GM21367 (cell line): ENCODE data around the gene TEKTIP1.
"Not testable (repeated sequence)": the region's sequence is repeated elsewhere in the genome, so short reads cannot be mapped to it uniquely, and the experiment has no call there.

Experiments used
- ATAC-seq: cut with Tn5 transposase; IDR thresholded peaks from one replicate; pipeline ENCODE4 v1.9.1; 2021; ENCODE audit not compliant: unreplicated experiment

TEKTIP1 gene

DNA sequence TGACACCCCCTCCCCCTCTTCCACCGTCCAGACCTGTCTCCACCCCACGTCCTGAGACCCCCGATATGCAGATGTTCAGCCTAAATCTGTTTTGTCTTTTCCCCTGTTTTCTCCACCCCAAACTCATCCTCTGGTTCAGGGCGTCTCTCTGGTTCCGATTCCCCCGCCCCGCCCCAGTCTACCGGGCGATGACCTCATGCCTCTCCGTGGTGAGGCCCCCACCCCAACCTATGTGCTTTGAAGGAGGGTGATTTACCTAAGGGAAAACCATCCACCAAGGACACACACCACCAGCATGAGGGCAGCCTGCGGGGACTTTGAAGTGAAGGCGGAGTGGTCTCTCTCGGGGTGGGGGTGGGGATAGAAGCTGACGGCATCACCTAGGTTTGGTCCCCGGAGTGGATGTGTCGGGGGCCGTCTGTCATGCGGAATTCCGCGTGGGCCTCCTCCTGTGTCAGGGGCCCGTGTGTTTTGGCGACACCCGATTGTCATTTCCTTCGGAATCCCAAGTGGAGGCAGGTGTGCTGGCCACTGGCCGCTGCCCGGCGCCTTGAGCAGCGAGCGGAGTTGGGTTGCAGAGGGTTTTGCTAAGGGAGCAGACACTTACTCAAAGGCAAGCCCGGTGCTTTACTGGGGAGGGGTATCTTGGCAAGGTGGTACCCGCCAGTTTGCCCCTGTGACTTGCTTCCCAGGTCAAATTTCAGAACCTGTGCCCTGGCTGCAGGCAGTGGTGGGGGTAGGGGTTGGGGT, 31.4 kb upstream of the TEKTIP1 start:
- ATAC-seq, result no peak

DNA sequence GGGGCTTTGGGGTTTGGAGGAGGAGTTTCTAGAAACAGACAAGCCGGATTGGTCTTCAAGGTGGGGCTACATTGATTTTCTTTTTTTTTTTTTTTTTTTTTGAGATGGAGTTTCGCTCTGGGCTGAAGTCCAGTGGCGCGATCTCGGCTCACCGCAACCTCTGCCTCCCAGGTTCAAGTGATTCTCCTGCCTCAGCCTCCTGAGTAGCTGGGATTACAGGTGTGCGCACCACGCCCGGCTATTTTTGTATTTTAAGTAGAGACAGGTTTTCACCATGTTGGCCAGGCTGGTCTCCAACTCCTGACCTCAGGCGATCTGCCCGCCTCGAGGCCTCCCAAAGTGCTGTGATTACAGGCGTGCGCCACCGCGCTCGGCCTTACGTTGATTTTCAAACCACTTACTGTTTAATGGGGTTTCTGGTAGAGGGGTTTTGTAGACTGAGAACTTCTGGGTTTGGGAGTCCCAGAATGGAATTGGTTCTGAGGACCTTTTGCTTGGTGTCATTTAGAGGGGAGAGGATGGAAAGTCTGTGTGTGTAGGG, 30.8 kb upstream of the TEKTIP1 start:
- ATAC-seq, result not testable (repeated sequence)

DNA sequence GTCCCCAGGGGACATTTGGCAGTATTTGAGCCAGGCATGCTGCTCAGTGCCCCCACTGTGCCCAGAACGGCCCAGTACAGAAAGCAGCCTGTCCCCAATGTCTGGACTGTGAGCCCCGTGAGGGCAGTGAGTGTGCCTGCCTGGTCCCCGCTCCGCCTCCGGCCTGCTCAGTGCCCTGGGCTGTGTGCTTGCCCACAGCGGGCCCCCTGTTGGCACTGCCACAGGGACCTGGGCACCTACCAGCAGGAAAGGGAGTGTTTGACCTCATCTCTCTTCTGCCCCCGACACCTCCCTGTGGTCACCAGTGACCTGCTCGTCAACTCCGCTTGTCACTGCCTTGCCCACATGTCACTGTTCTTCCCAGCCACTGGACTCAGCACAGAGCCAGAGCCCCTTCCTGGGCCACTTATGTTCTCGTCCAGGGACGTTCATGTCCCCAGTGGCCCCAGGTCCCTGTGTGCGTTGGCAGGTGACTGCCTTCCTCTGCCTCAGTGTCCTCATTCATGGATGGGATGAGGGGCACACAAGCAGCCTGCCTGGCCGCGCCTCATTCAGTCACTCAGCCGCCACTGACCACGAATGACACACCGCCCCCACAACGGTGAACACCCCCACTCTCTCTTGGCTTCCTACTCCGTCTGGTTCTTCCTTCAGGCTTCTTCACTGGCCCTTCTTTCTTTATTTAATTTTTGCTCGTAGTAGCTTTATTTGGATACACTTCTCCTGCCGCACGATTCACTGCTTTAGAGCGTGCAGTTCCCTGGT, 30.0 kb upstream of the TEKTIP1 start:
- no peak for ATAC-seq

DNA sequence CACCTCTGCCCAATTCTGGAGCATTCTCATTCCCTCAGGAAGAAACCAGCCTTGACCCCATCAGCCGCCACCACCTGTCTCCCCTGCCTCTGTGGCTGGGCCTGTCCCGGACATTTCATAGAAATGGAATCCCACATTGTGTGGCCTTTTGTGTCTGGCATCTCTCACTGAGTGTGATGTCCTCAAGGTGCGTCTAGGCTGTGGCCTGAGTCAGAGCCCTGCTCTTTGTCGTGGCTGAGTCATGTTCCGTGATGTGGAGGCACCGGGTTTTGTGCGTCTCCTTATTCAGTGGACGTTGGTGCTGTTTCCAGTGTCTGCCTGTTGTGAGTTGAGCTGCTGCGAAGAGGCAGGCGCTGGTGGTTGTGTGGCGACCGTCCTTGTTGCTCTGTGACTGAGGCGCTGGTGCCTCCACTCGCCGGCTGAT, 29.4 kb upstream of the TEKTIP1 start:
- no peak for ATAC-seq

DNA sequence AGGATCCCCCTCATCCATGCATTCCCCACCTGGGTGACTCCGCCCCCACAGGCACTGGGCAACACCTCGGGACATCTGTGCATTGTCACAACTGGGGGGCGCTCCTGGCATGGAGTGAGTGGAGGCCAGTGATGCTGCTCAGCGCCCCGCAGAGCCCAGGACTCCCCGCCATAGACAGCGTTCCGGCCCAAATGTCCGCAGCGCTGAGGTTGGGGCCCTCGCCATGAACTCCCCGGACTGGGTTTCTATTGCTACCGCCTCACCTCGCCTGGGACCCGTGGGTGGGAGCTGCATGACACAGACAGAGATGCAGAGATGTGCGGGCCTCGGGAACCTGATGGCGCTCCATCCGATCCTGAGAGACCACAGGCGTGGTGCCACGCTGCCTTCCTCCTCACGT, 28.2 kb upstream of the TEKTIP1 start:
- ATAC-seq, result no peak

DNA sequence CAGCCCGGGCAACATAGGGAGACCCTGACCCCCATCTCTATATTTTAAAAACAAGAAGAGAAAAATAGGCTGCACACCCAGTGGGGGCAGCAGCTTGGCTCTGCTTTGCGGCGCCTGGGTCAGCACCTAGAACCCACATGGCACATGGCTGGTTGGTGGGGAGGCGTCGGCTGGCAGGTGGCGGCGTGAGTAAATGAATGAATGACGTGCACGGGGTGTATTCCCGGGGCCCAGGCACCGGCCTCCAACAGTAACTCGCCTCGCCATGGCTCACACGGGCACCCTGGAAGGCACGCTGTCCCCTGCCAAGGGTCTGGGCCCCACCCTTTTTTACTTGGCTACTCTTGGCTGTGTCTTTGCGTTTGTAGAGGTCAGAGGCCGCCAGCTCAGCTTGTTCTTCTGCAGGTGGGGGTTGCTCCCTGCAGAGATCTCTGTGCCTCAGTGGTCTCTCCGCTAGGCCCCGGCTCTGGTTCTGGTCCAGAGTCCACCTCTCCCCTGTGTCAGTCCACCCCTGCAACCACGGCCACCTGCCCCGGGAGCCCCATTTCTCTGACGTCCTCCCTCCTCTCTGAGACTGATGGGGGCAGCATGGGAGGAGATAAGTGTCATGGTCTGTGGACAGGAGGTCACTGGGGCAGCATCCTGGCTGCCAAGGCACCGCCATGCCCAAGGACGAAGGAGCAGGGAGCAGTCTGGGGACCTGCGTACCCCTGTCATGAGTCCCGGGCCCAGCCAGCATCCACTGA, 27.3 kb upstream of the TEKTIP1 start:
- ATAC-seq, result no peak

DNA sequence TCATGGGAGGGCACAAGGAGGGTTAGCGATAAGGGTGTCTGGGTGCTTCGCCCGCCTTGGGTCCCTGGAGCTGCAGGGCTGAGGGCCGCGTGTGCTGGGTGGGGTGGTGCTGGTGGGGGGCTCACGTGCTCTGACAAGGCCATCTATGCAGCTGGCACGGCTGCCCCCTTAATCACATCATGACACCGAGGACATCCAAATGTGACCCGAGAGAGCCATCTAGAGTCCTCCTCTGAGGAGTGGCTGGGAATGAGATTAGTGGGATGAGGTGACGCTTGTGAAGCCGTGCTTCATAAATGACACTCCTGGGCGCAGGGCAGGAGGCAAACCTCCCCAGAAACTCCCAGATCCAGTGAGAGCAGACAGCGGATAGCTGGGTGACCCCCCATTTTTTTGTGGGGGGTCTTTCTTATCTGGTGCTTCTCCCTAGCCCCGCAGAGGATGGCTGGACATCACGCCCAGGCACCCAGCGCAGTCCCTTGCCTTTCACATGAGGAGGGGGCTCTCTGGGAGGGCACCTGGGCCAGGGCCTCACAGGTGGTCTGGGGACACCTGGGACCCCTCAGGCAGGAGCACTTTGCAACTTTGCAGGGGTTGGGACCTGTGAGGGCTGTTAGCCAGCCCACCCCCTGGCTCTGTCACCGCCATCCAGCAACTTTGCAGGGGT, 26.3 kb upstream of the TEKTIP1 start:
- no peak for ATAC-seq

DNA sequence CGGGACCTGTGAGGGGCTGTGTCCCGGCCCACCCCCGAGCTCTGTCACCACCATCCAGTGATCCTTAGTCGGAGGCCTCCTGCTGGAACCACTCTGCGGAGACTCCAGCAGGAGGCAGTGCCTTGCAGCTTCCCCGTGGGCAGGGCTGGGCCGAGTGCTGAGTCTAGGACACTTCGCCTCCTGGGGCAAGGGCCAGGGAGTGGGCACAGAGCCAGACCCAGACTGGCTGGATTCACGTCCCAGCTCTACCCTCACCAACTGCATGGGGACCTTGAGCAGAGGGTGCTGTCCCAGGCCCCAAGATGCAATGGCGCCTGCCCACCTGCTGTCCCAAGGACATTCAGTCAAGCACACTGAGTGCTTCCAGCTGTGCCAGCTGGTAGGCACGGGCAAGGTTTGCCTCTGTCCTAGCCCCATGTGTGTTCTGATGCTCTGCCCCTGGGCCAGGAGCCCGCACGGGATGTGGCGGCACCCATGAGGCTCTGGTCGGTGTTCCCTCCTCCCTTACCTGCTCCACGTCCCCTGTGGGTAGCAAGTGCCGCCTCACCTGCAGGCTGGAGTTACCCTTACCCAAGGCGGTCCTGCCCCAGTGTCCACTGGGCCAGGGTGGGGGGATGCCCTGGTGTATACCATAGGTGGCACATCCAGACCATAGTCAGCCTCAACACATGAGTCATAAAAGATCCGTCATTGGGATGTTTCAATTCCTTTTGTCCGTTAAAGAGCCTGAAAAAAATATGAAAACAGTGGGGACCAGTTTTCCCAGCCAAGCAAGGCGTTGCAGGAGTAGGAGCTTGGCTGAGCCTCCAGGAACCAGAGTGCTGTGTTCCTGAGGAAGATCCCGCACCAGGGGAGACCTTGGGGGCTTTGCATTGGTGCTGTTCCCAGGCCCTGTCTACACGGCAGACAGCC, 25.5 kb upstream of the TEKTIP1 start:
- ATAC-seq, result no peak

DNA sequence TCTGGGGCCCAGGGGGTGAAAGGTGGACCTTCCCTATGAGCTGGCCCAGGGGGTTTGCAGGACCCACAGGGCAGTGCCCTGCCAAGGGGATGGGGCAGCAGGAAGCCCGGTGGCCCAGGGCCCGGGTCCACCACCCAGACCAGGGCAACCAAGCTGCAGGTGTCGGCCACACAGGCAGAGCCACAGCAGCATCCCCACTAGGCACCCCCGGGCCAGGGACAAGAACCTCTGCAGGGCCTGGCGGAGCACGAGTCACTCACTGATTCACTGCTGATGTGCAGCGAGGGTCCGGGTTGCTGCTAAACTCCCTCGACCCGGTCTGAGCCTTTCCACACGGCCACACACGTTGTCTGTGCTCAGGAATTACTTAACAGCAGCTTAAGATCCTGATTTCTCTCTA, 24.0 kb upstream of the TEKTIP1 start:
- ATAC-seq, result no peak

DNA sequence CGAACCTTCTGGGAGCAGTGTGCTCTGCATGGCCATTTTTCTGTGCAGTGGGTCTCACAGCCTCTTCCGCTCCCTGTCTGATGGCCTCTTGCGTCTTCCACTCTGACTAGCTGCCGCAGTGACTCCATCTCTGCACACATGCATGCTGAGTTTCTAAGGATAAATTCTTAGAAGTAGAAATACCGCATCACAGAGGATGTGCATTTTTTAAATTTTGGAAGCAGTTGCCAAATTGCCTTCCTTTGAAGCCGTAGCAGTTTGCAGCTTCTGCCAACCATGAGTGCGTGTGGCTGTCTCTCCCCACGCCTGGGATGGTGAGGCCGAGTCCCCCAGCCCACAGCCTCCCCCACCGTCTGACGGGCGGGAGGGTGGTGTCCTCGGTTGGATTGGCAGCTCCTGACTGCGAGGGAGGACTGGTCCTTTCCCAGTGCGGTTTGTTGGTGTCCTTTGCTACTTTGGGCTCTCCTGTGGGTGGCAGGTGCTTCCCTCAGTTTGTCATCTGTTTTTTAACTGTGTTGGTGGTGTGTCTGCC, 23.0 kb upstream of the TEKTIP1 start:
- ATAC-seq, result no peak

DNA sequence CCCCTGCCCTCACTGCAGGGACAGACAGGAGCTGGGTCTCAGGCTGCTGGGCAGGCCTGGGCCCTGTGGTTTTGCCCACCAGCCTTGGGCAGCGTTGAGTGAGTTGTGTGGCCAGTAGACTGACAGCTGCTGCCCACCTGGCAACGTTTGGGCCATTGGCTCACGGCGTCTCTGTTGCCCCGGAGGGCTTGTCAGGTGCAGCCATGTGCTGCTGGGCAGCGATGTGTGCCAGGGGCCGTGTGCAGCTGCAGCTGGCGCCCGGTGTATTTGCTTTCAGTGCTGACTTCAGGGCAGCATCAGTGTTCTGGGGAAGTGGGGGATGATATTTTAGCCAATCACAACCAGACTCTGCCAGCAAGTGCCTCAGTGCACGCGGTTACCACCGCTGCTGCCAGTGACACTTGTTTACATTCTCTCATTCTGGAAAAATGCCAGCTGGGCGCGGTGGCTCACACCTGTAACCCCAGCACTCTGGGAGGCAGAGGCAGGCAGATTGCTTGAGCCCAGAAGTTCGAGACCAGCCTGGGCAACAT, 22.2 kb upstream of the TEKTIP1 start:
- no peak for ATAC-seq

DNA sequence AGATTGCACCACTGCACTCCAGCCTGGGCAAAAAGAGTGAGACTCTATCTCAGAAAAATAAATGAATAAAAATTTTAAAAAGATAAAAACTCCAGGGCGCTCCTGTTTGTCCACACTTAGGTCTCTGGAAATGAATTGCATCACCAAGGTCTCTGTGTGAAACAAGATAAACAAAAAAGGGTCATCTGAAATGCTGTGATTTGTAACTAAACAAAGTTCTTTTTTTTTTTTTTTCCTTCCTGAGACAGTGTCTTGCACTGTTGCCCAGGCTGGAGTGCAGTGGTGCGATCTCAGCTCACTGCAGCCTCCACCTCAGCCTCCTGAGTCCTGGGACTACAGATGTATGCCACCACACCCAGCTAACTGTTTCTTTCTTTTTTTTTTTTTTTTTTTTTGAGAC, 21.3 kb upstream of the TEKTIP1 start:
- ATAC-seq, result no peak

DNA sequence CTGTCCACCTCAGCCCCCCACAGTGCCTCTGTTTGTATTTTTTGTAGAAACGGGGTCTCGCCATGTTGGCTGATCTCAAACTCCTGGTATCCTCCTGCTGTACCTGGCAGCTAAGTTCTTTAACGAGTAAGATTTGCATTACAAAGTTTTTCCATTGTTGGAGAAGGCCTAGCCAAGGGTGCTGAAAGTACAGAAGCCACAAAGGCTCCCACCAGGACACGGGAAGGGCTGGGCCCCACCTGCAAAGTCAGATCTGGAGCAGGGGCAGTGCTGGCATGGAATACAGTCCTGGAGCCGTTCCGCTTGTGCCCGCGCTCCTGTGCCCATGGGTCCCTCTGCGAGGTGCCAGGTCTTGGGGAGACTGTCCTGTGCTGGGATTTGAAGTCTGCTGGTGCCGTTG, 20.7 kb upstream of the TEKTIP1 start:
- no peak for ATAC-seq

DNA sequence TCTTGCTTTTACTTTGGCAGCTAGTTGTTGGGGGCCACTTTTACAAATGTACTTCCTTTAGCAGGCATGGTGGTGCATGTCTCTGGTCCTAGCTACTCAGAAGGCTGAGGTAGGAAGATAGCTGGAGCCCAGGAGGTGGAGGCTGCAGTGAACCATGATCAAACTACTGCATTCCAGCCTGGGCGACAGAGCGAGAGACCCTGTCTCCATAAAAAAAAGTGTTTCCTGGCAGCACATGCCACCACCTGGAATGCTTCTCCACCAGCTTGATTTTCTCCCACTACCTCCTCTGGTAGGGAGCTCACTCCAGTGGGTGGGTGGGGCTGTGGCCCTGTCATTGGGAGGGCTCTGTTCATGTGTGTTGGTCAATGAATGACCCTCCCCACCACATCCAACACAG, 20.3 kb upstream of the TEKTIP1 start:
- ATAC-seq, result no peak

DNA sequence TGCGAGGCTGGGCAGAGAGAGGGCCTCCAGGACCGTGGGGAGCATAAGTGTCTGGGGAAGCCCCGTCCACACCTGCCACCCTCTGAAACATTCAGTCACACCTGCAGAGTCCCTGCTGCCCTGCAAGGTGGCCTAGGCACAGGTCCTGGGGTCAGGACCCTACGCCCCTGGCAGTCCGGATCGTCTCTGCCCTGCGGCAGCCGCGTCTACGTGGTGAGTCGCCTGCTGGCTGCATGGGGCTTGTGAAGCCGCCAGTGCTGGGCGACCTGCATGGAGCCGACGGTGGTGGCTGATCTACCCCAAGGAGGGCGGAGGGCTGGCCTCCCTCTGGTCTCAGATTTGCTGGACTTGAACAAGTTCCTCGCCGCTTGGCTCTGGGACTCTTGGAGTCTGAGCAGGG, 19.8 kb upstream of the TEKTIP1 start:
- ATAC-seq, result no peak

DNA sequence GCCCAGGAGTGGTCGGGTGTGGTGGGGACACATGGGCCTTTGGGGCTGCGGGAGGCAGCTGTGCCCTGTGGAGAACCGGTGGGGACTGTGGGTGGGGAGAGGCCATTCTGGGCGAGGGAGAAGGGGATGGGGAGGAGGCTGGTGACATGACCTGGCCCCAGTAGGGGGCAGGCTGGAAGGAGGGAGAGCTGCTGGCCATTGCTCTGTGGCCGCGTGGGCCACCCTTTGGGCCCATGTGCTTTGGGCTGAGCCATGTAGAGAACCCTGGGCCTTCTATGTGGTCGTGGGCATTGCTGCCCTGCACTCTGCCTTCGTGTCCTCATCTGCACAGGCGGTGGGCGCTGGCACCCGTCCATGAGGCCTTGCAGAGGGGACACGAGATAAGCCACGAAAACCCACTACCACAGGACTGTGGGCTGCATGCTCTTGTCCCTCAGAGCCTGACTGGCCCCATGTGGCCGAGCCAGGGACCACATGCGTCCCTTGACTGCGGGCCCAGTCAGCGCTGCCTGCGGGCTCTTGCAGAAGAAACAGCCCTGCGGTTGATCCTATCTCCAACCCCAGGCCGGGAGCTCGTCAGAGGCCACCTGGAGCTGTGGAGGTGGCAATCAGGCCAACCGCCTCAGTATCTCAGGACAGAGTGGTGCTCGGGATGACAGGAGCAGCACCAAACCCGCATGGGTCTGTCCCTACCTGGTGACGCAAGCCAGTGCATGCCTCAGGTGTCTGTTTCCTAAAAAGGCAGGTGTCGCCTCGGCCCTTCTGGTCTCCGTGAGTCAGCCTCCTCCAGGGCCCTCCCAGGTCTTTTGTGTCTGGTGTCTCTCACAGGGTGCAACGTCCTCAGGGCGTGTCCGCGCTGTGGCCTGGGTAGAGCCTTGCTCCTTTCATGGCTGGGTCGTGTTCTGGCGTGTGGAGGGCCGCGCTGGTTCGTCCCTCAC, 18.5 kb upstream of the TEKTIP1 start:
- no peak for ATAC-seq

DNA sequence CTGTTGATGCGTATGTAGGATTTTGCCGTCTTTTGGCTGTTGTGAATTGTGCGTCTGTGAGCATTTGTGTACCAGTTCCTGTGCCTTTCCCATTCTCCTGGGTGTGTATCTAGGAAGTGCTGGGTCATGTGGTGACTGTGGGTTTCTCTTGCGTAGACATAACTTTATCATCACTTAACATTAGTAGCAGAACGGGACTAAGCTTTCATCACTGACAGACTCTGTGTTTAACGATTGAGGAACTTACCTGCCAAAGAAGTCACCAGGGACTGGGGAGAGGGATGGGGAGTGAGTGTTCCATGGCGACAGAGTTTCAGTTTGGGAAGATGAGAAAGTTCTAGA, 17.9 kb upstream of the TEKTIP1 start:
- no peak for ATAC-seq
